Inflammatory macrophage treated with lipopolysaccharide for 1 hour (primary cell): ENCODE data around the gene CAMK2D.

ENCODE experiments used
- DNase-seq, 2 donors: peaks; one replicate each; pipeline ENCODE4 v3.0.0-alpha.2; 2020 to 2022

CAMK2D gene

DNA sequence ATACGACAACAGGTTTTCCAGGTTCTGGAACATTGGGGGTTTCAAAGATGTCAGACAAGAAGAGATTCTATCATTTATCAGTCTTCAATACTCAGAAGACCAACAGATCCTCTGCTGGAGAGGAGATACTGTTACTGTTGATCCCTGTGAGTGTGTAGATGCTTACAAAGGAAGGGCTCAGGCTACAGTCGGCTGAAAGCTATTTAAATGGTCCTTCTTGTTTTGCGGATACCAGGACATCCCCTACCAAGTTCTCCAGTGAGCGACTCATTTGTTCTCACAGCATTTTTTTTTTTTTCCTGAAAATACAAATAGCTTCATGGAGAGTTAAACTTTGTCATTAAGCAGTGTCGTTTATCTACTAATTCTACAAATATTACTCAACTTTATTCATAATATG lies 201.6 kb downstream of the CAMK2D start:
- no peak for DNase-seq

DNA sequence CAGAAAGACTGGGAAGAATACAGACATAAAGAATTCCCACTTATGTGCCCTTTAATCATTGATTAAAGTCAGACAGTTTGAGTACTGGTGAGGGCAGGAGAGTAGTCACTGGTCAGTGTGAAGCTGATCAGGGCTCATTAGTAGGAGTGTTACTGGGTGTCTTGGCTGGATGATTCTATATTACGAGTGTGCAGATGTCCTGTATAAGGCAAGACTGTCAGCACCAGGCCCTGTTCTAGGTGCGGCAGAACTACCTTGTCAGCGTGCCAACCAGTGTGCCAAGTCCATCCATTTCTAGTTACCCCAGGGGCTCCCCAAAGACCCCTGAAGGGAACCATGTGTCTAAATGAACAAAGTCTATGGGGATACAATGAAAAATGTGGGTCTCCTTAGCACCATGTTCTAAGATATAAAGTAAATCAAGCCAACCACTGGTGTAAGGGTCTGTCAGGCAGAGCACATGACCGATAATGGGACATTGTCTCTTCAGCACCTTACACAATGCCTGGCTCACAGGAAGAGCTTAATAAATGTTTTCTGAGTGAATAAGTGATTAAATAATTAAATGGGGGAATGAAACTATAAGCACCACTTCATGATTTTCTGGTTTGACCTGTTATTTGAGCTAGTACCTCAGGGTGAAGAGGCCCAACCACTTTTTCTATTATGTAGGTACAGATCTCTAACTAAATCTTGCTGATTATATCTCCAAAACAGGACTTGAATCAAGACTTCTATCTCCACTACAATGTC lies 205.0 kb downstream of the CAMK2D start:
- no peak for DNase-seq

DNA sequence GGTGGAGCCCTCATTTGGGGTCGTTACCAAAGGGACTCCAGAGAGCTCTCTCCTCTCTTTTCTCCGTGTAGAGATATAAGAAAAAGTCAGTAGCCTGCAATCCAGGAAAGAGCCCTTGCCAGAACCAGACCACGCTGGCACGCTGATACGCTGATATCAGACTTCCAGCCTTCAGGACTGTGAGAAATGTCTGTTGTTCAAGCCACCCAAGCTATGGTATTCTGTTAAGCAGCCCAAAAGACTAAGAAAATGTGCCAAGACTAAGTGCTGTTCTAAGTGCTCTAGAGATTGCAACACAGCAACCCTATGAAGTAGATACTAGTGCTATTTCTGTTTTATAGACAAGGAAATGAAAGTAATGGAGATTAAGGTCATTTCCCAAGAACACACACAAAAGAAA lies 205.7 kb downstream of the CAMK2D start:
- peak; percentile 23 to 29 for DNase-seq

DNA sequence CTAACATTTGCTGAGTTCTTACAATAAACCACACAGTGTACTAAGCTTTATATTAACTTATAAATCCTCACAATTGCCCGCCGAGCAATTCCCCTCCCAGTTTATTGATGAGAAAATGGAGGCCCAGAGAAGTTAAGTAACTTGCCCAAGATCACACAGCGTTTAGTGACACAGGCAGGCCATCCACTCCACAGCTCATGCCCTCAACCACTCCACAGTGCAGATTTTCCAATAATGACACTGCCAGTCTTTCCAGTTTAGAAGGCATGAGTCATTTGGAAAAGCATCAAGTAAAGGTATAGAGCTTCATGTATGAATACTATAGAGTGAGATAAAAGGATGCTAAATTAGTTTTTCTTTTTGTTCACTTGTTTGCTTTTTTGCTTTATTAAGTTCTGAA lies 208.5 kb downstream of the CAMK2D start:
- DNase-seq, result no peak

DNA sequence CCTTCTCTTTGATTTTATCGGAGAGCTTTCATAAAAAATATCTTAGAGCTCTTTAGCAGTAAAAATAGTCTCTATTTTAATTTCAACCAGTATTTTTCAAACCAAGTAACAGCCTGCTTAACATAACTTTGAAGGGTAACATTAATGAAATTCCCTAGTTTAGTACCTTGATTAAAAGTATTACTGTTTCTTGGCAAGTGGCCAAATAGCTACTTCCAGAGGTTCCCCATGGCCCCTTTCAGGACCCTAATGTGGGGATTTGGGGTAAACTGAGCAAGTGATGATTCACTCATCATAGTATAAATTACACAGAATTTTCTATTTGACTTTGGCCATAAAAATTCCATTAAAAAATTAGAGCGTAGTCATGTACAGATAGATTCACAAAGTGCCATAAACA lies 211.0 kb downstream of the CAMK2D start:
- DNase-seq, result no peak

DNA sequence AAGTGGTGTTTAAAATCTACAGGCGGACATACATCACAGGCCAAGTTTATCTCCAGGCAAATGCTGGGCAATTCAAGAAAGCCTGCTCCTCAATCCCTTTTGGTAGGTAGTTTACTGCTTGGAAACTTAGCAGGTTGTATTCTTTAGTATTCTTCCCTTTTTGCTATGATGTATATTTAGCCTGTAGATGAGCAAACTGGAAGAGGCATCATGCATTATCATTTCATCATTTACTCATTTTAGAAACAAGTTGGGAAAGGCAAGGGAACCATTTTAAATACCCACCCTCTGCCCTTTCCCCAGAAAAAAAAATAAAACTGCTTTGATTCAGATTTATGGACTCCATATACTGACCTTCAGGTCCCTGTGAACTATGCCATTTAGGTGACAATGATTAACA lies 213.2 kb downstream of the CAMK2D start:
- no peak for DNase-seq

DNA sequence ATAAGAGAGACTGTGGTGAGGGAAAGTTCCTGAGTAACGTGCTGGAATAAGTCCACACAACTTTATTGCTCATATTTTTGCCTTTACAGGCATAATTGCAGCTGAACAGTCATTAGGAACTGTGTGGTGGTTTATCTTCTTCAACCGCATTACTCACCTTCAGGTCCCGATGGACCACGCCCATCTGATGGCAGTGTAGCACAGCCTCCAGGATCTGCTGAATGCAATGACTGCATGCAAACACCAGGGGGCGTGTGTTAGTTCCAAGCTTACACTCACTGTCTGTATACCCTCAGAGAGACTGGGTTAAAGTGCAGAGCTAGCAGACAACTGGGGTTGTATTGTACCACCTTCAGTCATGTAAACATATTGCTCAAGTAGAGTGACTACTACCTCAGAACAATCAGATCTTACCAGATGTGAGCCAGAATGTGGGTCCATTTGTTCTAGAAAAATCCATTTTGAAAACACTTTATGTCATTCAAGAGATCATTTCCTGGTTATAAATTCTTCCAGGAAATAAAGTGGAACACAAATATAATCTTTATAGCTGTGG lies 214.0 kb downstream of the CAMK2D start:
- peak; percentile 73 to 90 for DNase-seq

DNA sequence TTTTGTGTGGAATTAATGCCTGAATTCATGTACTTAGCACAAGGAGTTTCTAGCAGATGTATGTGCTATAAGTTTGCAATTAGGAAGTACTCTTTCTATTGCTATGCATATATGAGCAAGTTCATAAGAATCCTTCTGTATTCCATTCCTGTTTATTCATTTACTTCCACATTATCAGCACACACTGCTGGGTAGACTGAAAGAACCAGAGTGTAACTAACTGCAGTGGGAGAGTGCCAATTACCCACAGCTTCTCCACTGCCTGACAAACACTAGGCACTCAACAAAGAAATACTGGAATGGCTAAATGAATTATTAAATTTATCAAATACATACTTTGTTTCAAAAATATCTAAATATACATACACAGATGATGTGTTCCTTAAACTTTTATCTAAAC lies 219.6 kb downstream of the CAMK2D start:
- DNase-seq, result no peak

DNA sequence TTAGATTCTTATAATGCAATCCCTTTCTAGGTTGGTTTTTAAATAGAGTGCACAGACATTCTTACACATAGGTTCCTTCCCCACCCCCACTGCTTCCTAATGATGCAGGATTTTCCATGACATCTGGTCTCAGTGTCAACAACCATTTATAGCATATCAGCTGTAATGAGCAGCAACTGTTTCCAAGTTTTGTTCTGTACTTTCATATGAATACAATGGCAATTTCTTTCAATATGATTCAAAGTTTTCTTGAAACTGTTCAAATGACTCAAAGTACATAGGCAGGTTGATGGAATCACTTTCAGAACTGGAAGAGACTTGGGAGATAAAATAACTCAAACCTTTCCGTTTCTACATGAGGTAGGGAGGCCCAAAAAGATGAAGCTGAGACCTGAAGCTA lies 220.7 kb downstream of the CAMK2D start:
- DNase-seq, result no peak

DNA sequence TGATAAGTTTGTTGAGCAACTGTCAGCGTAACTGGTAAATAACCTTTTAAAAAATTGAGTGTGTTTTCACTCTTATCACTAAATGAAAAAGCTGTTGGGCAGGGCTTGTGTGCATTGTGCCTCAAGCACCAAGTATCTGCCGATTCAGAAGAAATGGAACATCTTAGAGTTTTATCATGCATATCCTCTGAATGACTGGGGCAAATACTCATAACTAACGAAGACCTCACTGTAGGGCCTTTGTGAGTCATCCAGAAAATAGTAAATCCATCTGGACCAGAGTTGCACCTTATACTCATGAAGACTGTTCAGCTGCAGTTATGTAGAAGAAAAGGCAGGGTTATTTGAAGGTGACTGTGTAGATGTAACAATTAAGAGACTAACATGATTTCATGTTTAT lies 222.1 kb downstream of the CAMK2D start:
- DNase-seq, result no peak

DNA sequence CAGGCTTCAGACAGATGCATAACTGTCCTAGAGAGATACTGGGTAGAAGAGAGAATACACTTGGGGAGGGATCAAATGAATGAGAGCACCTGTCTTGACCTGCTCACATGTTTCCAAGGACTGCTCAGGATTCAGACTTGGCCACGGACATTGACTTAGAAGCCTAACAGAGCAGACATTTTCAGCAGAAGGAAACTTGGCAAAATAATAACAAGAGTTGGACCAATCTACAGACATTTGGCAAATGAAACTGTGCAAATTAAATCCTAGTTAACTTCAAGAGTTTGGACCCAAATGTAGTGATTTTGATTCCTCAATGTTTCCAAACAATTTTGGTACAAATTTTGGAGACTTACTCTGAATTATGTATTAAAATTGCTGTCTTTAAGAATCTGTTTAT lies 223.9 kb downstream of the CAMK2D start:
- no peak for DNase-seq

DNA sequence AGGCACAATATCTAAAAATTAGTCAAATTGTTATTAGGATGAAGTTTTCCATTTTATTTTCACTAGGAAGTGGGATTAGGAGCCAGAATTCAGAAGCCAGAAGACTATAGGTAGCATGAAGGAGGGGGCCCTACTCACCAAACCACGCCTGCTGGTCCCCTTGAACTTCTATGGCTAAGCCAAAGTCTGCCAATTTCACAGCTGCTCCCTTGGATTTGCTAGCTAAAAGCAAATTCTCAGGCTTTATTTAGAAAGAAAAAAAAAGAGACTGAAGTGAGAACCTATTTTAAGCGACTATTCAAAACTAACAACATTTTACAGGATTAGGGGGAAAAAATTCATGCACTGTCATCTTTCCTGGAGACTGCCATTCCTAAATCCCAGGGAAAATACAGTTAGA lies 224.3 kb downstream of the CAMK2D start:
- DNase-seq, result no peak

DNA sequence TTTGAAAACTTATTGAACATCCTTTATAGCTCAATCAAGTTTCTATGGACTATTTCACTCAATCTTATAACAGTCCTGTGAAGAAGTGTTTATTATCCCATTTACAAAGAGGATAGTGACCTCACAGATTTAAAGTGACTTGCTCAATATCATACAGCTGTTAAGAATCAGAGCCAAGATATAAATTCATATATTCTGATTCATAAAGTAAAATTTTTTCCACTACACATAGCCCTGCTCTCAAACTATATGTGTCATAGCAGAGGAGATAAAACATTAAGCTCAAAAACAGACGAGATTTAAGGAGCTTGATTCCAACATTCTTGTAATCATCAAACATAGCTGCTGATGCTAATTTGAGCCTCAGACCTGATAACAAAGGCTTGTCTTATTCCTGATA lies 226.8 kb downstream of the CAMK2D start:
- no peak for DNase-seq

DNA sequence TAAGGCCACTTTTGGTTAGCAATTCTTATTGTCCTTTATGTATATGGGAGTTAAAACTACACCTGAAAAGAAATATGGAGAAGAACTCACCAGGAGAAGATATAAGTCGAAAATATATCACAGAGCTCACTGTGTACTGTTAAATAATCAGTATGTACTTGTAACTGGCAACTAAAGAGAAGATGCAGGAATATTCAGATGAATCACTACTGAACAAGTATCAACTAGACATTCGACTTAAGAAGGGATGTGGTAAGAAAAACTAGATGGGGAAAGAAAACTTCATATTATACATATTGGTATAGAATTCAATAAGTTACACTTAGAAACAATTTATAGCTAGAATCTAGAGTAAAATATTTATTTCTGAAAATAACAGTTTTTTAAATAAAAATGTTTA lies 230.0 kb downstream of the CAMK2D start:
- DNase-seq, result no peak

DNA sequence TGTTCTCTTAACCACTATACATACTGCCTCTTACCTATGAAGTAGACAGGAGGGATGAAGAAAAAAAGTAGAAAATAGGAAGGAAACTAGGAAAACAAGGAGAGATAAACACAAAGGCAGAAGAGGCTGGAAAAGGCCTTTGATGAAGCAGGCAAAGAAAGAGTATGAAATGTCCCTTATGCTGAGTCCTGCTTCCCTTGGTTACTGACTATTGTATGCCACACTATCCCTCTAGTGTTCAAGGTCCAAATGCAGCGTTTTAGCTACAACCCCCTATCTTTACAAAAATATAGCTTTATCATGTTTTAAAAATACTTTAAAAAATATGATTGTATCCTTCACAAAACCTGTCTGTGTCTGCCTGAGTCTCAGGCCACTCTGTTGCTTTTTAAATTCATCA lies 233.1 kb downstream of the CAMK2D start:
- no peak for DNase-seq

DNA sequence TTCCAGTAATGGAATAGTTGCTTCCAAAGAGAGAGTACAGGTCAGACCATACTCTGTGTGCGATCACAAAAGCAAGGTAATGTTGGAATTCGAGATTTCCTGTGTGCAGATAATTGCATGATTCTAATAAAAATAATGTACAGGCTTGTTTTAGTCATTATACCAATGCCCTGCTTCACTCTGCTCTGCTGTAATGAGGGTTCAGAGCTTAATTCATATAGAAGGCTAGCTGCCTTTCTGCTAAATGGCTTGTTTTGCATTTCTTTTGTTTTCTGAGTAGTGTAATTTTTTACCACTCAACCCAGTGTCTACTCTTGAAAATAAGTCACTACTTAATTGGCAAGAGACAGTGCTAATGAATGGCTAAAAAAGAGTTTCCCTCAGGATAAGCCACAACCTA lies 236.0 kb downstream of the CAMK2D start:
- DNase-seq, result no peak

DNA sequence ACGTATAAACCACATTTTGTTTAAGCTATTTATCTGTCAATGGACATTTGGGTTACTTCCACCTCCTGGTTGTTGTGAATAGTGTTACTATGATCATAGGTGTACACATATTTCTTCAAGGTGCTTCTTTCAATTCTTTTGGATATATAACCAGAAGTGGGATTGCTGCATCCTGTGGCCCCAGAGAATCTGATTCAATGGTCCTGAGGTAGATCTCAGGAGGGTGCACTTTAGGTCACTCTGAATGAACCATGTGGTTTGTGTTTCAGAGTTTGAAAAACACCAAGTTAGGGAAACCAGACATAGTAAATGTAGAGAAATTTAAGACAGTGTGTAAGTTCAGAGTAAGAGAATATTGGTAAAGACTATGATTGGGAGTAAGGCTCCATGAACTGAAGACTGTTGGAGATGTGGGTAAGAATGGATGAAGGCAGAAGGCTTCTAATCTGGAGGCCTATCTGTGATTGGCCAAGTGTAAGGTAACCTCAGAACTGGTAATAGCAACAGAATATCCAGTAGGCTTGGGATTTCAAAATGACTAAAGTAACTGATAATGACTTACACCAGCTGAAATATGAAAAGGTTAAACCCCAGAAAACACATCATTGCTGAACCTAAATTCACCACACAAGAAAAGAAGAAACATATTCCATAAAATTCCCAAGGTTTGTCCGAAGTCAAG lies 236.9 kb downstream of the CAMK2D start:
- no peak for DNase-seq

DNA sequence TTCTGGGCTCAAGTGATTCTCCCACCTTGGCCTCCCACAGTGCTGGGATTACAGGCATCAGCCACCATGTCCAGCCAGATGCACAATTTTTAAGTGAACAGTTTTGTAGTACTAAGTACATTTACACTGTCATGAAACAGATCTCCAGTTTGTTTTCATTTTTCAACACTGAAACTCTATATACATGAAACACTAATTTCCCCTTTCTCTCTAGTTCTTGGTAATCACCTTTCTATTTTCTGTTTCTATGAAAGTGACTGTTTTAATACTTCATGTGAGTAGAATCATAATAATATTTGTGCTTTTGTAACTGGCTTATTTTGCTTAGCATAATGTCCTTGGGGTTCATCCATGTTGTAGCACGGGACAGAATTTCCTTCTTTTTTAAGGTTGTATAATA lies 237.4 kb downstream of the CAMK2D start:
- DNase-seq, result no peak

DNA sequence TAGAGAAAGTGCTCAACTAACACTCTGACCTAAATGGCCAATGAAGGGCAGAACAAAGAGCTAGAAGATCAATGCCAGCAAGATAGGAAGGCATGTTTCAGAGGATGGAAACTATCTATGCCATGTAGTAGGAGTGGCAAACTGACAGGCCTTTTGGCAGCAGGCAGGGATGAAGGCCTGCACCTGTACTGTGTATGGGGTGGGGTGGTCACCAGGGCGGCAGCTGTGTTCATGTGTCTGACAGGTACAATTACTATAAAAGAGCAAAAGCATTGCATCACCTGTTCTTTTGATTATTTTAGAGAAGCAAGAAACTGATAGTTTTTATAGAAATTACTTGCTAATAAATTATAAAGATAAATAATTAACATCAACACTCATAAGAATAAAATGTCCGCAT lies 239.1 kb downstream of the CAMK2D start:
- DNase-seq, result no peak

DNA sequence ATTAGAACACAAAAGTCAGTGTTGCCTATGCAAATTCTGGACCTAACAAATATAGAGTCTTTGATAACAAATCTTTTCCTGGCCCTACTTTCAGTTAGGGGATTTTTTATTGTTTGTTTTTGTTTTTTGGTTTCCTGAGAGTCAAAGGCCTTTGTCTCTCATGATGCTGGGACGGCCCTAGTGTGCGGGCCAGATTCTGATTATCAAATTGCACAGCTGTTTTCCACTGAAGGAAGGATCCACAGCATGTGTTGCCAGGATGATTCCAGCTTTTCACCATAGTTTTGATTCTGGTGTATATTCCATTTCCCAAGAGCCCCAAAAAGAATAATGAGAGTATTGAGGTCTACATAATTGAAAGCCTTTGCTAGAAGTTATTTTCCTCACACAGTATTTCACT lies 248.2 kb downstream of the CAMK2D start:
- no peak for DNase-seq

DNA sequence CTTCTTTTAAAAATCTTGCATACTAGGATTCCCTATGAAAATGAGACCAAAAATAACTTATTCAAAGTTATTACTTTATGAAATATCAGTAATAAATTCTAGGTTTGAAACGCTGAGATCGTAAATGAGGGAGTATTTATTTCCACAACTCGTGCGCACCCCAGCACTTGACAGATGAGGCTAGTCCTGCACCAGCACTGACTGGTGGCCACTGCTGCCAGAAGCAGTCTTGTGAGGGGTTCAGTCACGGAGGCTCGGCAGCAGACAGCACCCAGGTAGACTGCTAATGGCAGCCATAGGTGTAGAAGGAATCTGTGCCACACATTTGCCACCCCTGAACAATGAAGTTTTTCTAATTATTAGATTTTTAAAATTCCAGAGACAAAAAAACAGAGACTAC lies 248.7 kb downstream of the CAMK2D start:
- DNase-seq, result no peak

DNA sequence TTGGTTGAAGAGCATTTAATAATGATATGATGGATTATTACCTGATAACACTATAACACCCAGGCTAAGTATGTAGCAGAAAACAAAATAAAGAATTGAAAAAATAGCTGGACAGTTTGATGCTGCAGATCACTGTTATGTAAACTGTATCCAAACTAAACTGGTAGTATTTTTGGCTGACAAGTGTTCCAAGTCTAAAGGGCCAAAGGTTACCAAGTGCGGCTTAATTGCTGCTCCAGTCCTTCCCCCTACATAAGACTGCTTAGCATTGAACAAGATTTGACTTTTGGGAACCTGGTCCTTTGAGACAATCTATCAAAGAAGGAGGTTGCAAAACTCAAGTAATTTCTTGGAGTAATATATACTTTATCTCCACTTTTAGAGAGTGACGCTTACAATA lies 249.6 kb downstream of the CAMK2D start:
- DNase-seq, result no peak

DNA sequence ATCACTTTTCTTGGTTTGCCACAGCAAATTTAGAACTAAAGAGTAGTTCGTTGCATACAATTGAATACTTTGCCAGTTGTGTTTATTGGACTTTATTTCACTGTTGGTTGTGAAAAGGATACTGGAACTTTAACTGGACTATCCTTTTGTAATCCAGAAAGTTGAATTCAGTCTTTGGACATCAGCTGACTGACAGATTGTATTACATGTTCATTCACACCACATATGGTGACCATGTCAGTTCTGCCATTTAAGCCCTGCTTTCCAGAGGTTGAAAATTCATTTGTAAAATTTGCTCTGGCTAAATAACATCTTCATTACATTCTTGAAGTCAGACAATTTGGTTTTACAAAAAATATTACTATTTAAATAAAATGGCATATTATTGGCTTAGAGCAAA lies 251.7 kb downstream of the CAMK2D start:
- no peak for DNase-seq

DNA sequence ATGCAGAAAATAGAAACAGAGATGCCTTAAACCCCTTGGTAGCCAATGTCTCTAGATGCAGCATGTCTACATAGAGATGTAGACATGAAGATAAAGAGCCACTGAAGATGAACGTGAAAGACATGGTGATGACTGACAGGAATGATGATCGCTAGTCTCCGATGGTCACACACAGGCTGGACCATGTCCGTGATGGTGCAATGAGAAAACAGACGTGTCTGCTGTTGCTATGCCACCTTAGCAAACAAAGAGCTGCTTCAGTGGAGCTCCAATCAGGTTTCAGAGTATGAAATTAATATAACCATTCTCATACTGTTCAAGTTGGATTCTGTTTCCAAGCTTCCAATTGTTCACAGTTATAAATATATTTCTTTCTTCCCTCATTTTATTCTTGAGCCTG lies 256.5 kb downstream of the CAMK2D start:
- no peak for DNase-seq

DNA sequence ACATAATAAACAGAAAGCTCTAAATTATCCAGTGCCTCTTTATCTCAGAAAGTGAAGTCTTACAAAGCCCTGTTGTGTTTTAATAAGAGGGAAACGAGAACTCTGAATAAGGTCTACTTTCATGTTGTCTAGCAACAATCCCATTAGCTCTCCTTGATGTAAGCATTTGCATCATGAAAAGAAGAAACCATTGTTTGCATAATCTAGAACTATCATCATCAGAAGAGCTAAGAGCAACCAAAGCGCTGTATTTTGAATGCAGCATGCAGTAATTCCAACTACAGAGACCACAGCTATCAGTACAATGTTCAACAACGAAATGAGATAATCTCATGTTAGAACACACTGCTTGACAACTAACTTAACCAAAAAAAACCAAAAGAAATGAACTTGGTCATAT lies 257.1 kb downstream of the CAMK2D start:
- DNase-seq, result no peak
